ENCODE data around the gene CFL2.

The CFL2 gene

DNA sequence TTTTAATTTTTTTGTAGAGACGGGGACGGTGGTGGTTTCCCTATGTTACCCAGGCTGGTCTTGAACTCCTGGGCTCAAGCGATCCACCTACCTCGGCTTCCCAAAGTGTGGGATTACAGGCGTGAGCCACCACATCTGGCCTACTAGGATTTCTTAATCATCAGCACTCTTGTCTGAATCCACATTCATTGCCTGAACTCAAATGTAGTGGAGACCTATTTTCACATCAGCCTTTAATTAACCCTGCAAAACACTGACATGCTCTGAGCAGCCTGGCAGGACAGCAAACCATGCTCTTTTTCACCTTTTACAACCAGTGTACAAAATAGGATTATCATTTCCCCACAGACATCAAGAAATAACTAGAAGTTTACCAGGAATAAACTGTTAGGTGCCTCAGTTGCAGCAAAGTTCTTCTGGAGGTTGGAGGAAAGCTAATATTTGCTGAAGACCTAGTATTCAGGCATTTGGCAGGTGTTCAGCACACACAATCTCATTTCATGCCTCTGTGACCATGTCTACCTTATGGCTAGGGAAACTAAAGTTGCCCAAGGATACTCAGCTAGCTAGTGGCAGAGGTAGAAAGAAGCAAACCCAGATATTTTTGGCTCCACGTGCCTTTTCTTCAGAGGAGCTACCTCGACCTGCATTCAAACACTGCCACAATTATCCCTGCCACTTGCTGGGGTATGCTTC, 37.7 kb downstream of the CFL2 start:
- DNase-seq (ENCODE audit: low read depth in 3 of 3, low spot score in 1 of 3) = no peak

- no peak for DNase-seq (ENCODE audit: low read depth in 3 of 3, low spot score in 1 of 3)
These were observed 40.7 kb downstream of the CFL2 start for GRCh38 chr14:34673702-34674101.

GRCh38 chr14:34671716-34672115, 42.7 kb downstream of the CFL2 start:
- no peak for DNase-seq (ENCODE audit: low read depth in 3 of 3, low spot score in 1 of 3)

DNA sequence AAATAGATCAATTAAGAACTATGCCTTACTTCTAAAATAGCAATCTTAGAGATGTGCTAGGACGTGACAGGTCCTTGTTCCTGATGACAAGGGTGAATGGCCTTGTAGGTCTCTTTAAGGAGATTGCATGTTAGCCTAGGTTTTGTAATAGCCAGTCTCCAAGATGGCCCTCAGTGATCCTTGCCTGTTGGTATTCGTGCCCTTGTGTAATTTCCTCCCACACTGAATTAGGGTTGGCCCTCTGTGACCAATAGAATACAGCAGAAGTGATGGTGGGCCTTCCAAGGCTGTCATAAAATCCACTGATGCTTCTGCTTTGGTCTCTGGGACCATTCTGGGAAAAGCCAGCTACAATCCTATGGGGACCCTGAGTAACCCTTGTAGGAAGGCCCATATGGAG, 46.3 kb downstream of the CFL2 start:
- DNase-seq (ENCODE audit: low read depth in 3 of 3, low spot score in 1 of 3) = no peak

DNA sequence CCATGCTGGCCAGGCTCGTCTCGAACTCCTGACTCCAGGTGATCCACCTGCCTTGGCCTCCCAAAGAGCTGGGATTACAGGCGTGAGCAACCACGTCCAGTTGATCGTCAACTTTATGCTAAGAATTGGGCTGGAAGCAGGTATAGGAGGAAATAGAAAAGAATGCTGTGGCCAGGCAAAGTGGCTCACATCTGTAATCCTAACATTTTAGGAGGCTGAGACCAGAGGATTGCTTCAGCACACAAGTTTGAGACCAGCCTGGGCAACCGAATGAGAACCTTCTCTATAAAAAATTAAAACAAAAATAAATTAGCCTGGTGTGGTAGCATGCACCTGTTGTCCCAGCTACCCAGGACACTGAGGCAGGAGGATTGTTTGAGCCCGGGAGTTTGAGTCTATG, 47.4 kb downstream of the CFL2 start:
- DNase-seq (ENCODE audit: low read depth in 3 of 3, low spot score in 1 of 3) = no peak

DNA sequence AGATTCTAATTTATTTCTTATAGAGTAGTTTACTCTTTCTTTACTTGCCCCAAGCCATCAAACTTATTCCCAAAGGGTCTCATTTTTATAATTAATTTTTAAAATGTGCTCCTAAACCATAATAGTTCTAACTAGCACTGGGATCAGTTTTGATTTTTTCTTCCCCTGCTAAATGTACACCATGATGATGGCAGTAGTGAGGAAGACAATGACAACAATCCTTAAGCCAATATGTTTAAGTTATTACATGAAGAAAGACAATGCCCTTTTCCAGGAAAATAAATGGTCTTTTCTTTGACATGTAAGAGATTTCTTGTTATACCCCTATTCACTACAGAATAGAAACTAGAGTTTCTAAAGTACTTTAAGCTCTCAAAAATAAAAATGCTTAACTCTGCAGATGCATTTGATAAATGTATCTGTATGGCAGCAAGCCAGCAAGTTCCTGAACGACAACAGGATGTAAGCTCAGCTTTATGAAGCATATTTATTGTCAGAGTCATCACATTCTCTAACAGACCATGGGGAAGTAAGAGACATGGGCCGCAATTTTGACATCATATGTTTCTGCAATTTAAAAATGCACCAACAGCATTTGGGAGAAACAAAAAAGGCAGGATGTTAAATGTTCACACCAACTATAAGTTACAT, 48.5 kb downstream of the CFL2 start:
- no peak for DNase-seq (ENCODE audit: low read depth in 3 of 3, low spot score in 1 of 3)

GRCh38 chr14:34662561-34663088, 51.8 kb downstream of the CFL2 start:
- no peak for DNase-seq (ENCODE audit: low read depth in 3 of 3, low spot score in 1 of 3)

DNA sequence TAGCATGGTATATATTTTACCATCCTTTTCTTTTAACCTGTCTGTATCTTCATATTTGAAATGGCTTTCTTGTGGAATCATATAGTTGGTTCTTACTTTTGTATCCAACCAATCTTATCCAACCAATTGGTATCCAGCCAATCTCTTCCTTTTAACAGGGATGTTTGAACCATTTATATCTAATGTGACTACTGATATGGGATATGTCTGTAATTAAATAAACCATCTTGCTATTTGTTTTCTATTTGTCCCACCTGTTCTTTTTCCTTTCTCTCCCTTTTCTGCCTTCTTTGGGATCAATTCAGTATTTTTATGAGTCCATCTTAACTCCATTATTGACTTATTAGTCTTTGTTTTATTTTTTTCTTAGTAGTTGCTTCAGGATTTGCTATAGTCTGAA, 53.6 kb downstream of the CFL2 start:
- DNase-seq (ENCODE audit: low read depth in 3 of 3, low spot score in 1 of 3) = no peak
